SU-DHL-6 (cell line): ENCODE data around the gene SLC9A5.

Experiments
- CTCF ChIP-seq: fragments of 200-600 bp; sonication (generic); IDR thresholded peaks from one replicate; pipeline ENCODE4 v1.5.1; 2017; ENCODE audit warnings: antibody characterized with exemption, mild to moderate bottlenecking, low read length, moderate library complexity; ENCODE audit not compliant: insufficient read depth, poor library complexity, severe bottlenecking
- EZH2phosphoT487 ChIP-seq: fragments of 200-600 bp; sonication (generic), shearing (Covaris generic); conservative IDR thresholded peaks from 2 replicates; pipeline ENCODE4 v1.6.1; 2018; ENCODE audit warnings: mild to moderate bottlenecking, antibody characterized with exemption, low read length, moderate library complexity, mixed read lengths

GRCh38 chr16:67252609-67253497 lies 4.1 kb downstream of the SLC9A5 start:
- TF ChIP-seq CTCF (no peak), EZH2phosphoT487 (no peak)
